NCI-H2081 treated with DMSO at 0.1 percent for 48 hours (cell line): Measurements from ENCODE around the gene RNF152.

Source experiments
- DNase-seq: peaks from one replicate; lab custom pipeline; 2025; lab: John Stamatoyannopoulos, UW

RNF152 gene

GRCh38 chr18:61853855-61854254 lies 39.0 kb downstream of the RNF152 start:
- no peak for DNase-seq

GRCh38 chr18:61852496-61852895 lies 40.3 kb downstream of the RNF152 start:
- DNase-seq = no peak

- no peak for DNase-seq
These were observed 40.8 kb downstream of the RNF152 start for GRCh38 chr18:61851940-61852451.

GRCh38 chr18:61851279-61851678 lies 41.5 kb downstream of the RNF152 start:
- DNase-seq = no peak

GRCh38 chr18:61850756-61851155 lies 42.1 kb downstream of the RNF152 start:
- no peak for DNase-seq

GRCh38 chr18:61847164-61847791 lies 45.5 kb downstream of the RNF152 start:
- no peak for DNase-seq

- no peak for DNase-seq
These were observed 47.6 kb downstream of the RNF152 start for GRCh38 chr18:61845197-61845596.

- DNase-seq = no peak
These were observed 48.1 kb downstream of the RNF152 start for GRCh38 chr18:61844726-61845125.

GRCh38 chr18:61842146-61842545 lies 50.7 kb downstream of the RNF152 start:
- DNase-seq = no peak

- no peak for DNase-seq
These were observed 51.1 kb downstream of the RNF152 start for GRCh38 chr18:61841706-61842105.

- DNase-seq = no peak
These were observed 52.5 kb downstream of the RNF152 start for GRCh38 chr18:61840324-61840723.

GRCh38 chr18:61838521-61838920 lies 54.3 kb downstream of the RNF152 start:
- DNase-seq = no peak

GRCh38 chr18:61833978-61834377 lies 58.8 kb downstream of the RNF152 start:
- DNase-seq = no peak

GRCh38 chr18:61833387-61833786 lies 59.4 kb downstream of the RNF152 start:
- DNase-seq = no peak

- no peak for DNase-seq
These were observed 59.9 kb downstream of the RNF152 start for GRCh38 chr18:61832858-61833257.

- DNase-seq = no peak
These were observed 61.7 kb downstream of the RNF152 start for GRCh38 chr18:61831071-61831470.

- DNase-seq = no peak
These were observed 63.7 kb downstream of the RNF152 start for GRCh38 chr18:61829108-61829507.

- no peak for DNase-seq
These were observed 65.2 kb downstream of the RNF152 start for GRCh38 chr18:61827591-61827990.

- DNase-seq = no peak
These were observed 67.4 kb downstream of the RNF152 start for GRCh38 chr18:61825386-61825785.

GRCh38 chr18:61824733-61825363 lies 68.0 kb downstream of the RNF152 start:
- no peak for DNase-seq

GRCh38 chr18:61823595-61823994 lies 69.2 kb downstream of the RNF152 start:
- DNase-seq = no peak

- no peak for DNase-seq
These were observed 69.9 kb downstream of the RNF152 start for GRCh38 chr18:61822879-61823278.

GRCh38 chr18:61821748-61822147 lies 71.1 kb downstream of the RNF152 start:
- DNase-seq = no peak

- DNase-seq = no peak
These were observed 71.9 kb downstream of the RNF152 start for GRCh38 chr18:61820882-61821281.
